Astrocyte (in vitro differentiated cells and primary cell): Measurements from ENCODE around the gene MAP2K7. TPM values are rescaled to one million over a fixed set of nuclear protein-coding genes. Genes with fewer than 3 reads are reported as not detected.

Experiments used
- DNase-seq: peaks from one replicate; pipeline ENCODE4 v3.0.0-alpha.2; 2010; ENCODE audit warnings: low read depth
- FAIRE-seq: peaks from 2 replicates; lab custom pipeline; 2011; peaks lifted over from hg19 to GRCh38; lab: Jason Lieb, UNC
- H2AFZ ChIP-seq: 2 replicates; pipeline ENCODE4 v1.6.0; 2012; ENCODE audit warnings: low read depth, low read length, inconsistent platforms
- H3K27ac ChIP-seq: 2 replicates; pipeline ENCODE4 v1.5.1; 2011; ENCODE audit warnings: low read depth, low read length, inconsistent platforms
- H3K27me3 ChIP-seq: 2 replicates; pipeline ENCODE4 v1.6.0; 2011; ENCODE audit warnings: low read length, inconsistent platforms; ENCODE audit not compliant: insufficient read depth
- H3K36me3 ChIP-seq: 2 replicates; pipeline ENCODE4 v1.5.1; 2011; ENCODE audit warnings: low read length, inconsistent platforms; ENCODE audit not compliant: insufficient read depth
- H3K4me1 ChIP-seq: 2 replicates; pipeline ENCODE4 v1.5.1; 2011; ENCODE audit warnings: low read length, inconsistent platforms; ENCODE audit not compliant: insufficient read depth
- H3K4me2 ChIP-seq: 2 replicates; pipeline ENCODE4 v1.6.0; 2012; ENCODE audit warnings: low read length, inconsistent platforms
- H3K4me3 ChIP-seq: 2 replicates; pipeline ENCODE4 v1.5.1; 2011; ENCODE audit warnings: low read depth, mild to moderate bottlenecking, low read length, inconsistent platforms; ENCODE audit not compliant: insufficient read depth
- H3K79me2 ChIP-seq: 2 replicates; pipeline ENCODE4 v1.6.0; 2012; ENCODE audit warnings: mild to moderate bottlenecking, low read length, inconsistent platforms; ENCODE audit not compliant: insufficient read depth
- H3K9ac ChIP-seq: 2 replicates; pipeline ENCODE4 v1.6.0; 2012; ENCODE audit warnings: mild to moderate bottlenecking, low read length, inconsistent platforms
- H3K9me3 ChIP-seq: 2 replicates; pipeline ENCODE4 v1.5.1; 2012; ENCODE audit warnings: low read depth, mild to moderate bottlenecking, low read length, inconsistent platforms; ENCODE audit not compliant: insufficient read depth
- H4K20me1 ChIP-seq: 2 replicates; pipeline ENCODE4 v1.6.0; 2012; ENCODE audit warnings: low read length, inconsistent platforms; ENCODE audit not compliant: insufficient read depth
- H3K27ac Mint-ChIP-seq: one replicate; pipeline ENCODE4 v1.8.0; 2021; ENCODE audit warnings: mild to moderate bottlenecking, mixed read lengths; ENCODE audit not compliant: unreplicated experiment
- H3K27me3 Mint-ChIP-seq: one replicate; pipeline ENCODE4 v1.8.0; 2021; ENCODE audit warnings: low read depth, mixed read lengths; ENCODE audit not compliant: unreplicated experiment
- H3K36me3 Mint-ChIP-seq: one replicate; pipeline ENCODE4 v1.8.0; 2021; ENCODE audit warnings: low read depth, mixed read lengths; ENCODE audit not compliant: unreplicated experiment
- H3K4me1 Mint-ChIP-seq: one replicate; pipeline ENCODE4 v1.8.0; 2021; ENCODE audit warnings: low read depth, mixed read lengths; ENCODE audit not compliant: unreplicated experiment
- H3K4me3 Mint-ChIP-seq: one replicate; pipeline ENCODE4 v1.8.0; 2021; ENCODE audit warnings: mild to moderate bottlenecking, moderate library complexity, mixed read lengths; ENCODE audit not compliant: unreplicated experiment
- H3K9me3 Mint-ChIP-seq: one replicate; pipeline ENCODE4 v1.8.0; 2021; ENCODE audit warnings: mild to moderate bottlenecking, mixed read lengths; ENCODE audit not compliant: unreplicated experiment
- EZH2 ChIP-seq: IDR thresholded peaks from 2 replicates; pipeline ENCODE4 v1.6.1; 2012; ENCODE audit warnings: mild to moderate bottlenecking, low read length, inconsistent platforms; ENCODE audit not compliant: insufficient read depth
- total RNA-seq: library from RNA; stranded (reverse); gene quantifications from 2 replicates; pipeline ENCODE4 v1.2.1, GENCODE V29; 2021
- TF ChIP-seq, protein P1 (sequence below): IDR thresholded peaks from 2 replicates; pipeline ENCODE4 v1.5.1; 2011; ENCODE audit warnings: low read depth, mild to moderate bottlenecking, inconsistent platforms, low read length, moderate library complexity; ENCODE audit not compliant: insufficient read depth

MAP2K7 gene
- total RNA-seq, 1 donor from 2014 or later: 22.9 TPM

DNA sequence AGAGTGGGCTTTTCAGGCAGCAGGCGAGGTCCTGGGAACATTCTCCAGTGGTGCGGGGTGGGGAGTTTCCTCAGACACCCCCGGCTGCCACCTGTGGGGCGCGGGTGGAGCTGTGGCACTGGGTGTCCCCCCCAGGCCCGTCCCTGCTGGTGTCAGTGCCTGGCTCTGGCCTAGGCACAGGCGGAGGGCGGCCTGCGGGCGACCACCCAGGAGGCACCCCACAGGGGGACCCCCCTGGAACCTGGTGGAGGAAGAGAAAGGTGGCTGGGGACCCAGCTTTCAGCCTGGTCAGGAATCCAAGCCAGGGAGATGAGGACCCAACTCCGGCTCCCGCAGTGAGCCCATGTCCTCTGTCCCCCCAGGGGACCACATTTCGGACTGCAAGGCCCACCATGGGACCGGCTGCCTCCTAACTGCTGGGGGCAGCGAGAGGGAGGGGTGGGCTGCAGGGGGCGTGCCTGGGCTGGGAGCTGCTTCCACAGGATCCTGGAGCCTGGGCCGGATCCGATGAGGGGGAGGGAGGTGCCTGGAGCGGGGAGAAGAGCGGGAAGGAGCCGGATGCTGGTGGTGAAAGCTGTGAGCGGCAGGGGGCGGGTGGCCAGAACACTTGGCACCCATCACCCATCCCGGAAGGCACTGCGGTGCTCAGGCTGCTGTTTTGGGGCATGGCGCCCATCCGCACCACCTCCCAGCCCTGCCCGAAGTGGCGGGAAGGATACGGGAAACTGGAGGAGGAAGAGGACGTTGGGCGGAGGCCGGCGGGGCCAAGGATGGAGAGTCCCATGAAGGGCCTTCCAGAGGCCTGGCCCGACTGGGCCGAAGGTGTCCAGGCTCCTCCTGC is 27.8 kb downstream of the MAP2K7 start:
- no peak for FAIRE-seq
- Histone ChIP-seq H3K36me3 (peaks cover 9% of the 10 kb centered on the region), H4K20me1 (peaks cover 16% of the 10 kb centered on the region), H3K4me1 (peaks cover 28% of the 10 kb centered on the region), H2AFZ (no peak overlapping the region), H3K79me2 (no peaks in the 10 kb centered on the region), H3K4me3 (no peak overlapping the region), H3K9me3 (no peaks in the 10 kb centered on the region), H3K9ac (no peak overlapping the region), H3K27ac (no peak overlapping the region), H3K4me2 (no peak overlapping the region), H3K27me3 (no peaks in the 10 kb centered on the region)
- no peaks in the 10 kb centered on the region for H3K27me3 Mint-ChIP-seq
- H3K4me1 Mint-ChIP-seq: peaks cover 12% of the 10 kb centered on the region
- DNase-seq: no peak
- no peaks in the 10 kb centered on the region for H3K9me3 Mint-ChIP-seq
- H3K36me3 Mint-ChIP-seq: peaks cover 8% of the 10 kb centered on the region
- H3K4me3 Mint-ChIP-seq: no peak overlapping the region
- TF ChIP-seq, protein P1, sequence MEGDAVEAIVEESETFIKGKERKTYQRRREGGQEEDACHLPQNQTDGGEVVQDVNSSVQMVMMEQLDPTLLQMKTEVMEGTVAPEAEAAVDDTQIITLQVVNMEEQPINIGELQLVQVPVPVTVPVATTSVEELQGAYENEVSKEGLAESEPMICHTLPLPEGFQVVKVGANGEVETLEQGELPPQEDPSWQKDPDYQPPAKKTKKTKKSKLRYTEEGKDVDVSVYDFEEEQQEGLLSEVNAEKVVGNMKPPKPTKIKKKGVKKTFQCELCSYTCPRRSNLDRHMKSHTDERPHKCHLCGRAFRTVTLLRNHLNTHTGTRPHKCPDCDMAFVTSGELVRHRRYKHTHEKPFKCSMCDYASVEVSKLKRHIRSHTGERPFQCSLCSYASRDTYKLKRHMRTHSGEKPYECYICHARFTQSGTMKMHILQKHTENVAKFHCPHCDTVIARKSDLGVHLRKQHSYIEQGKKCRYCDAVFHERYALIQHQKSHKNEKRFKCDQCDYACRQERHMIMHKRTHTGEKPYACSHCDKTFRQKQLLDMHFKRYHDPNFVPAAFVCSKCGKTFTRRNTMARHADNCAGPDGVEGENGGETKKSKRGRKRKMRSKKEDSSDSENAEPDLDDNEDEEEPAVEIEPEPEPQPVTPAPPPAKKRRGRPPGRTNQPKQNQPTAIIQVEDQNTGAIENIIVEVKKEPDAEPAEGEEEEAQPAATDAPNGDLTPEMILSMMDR: no peak
- no peak for TF ChIP-seq EZH2
- H3K27ac Mint-ChIP-seq: no peak overlapping the region

- no peak overlapping the region for H3K4me3 Mint-ChIP-seq
- peaks cover 7% of the 10 kb centered on the region for H3K36me3 Mint-ChIP-seq
- no peak for TF ChIP-seq EZH2
- TF ChIP-seq, protein P1: no peak
- no peak overlapping the region for H3K9ac ChIP-seq
- no peaks in the 10 kb centered on the region for H3K9me3 ChIP-seq
- peaks cover 11% of the 10 kb centered on the region for H3K4me1 Mint-ChIP-seq
- H3K4me3 ChIP-seq: no peak overlapping the region
- peaks cover 26% of the 10 kb centered on the region for H3K4me1 ChIP-seq
- H3K79me2 ChIP-seq: no peaks in the 10 kb centered on the region
- no peak for DNase-seq
- no peaks in the 10 kb centered on the region for H3K9me3 Mint-ChIP-seq
- H3K36me3 ChIP-seq: peaks cover 12% of the 10 kb centered on the region
- no peak overlapping the region for H3K4me2 ChIP-seq
- no peak for FAIRE-seq
- no peak overlapping the region for H3K27ac ChIP-seq
- peaks cover 16% of the 10 kb centered on the region for H4K20me1 ChIP-seq
- no peaks in the 10 kb centered on the region for H3K27me3 Mint-ChIP-seq
- no peak overlapping the region for H3K27ac Mint-ChIP-seq
- no peak overlapping the region for H2AFZ ChIP-seq
- H3K27me3 ChIP-seq: no peaks in the 10 kb centered on the region
Observed at GRCh38 chr19:7932276-7932929, 28.7 kb downstream of the MAP2K7 start.

DNA sequence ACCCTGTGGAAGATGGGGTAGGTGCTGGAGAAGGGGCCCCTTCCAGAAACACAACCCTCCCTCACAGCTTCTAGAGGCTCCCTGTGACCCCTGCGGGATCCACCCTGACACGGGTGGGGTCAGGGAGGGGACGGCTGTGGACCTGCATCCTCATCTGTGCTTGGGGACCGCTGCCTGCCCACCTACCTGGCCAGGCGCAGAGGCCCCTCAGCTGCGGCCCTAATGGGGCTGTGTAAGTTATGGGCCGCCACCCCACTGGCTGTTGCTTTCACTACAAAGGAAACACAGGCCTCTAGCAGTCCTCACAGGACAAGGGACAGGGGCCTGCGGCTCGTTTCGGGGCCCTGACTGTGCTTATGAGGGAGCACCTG is 29.2 kb downstream of the MAP2K7 start:
- H3K36me3 Mint-ChIP-seq: peaks cover 8% of the 10 kb centered on the region

More for the DNA sequence above, 29.2 kb downstream of the MAP2K7 start:
- peaks cover 15% of the 10 kb centered on the region for H3K36me3 ChIP-seq
- no peak overlapping the region for H2AFZ ChIP-seq
- H3K4me2 ChIP-seq: no peak overlapping the region
- no peaks in the 10 kb centered on the region for H3K79me2 ChIP-seq
- peaks cover 11% of the 10 kb centered on the region for H3K4me1 Mint-ChIP-seq
- no peaks in the 10 kb centered on the region for H3K9me3 Mint-ChIP-seq
- H3K27ac Mint-ChIP-seq: no peak overlapping the region
- H3K4me3 ChIP-seq: no peak overlapping the region
- peaks cover 16% of the 10 kb centered on the region for H4K20me1 ChIP-seq
- DNase-seq (no peak), FAIRE-seq (no peak)
- peaks cover 22% of the 10 kb centered on the region for H3K4me1 ChIP-seq
- H3K4me3 Mint-ChIP-seq: no peak overlapping the region
- H3K9ac ChIP-seq: no peak overlapping the region
- H3K27me3 Mint-ChIP-seq: no peaks in the 10 kb centered on the region
- no peaks in the 10 kb centered on the region for H3K9me3 ChIP-seq
- no peaks in the 10 kb centered on the region for H3K27me3 ChIP-seq
- no peak overlapping the region for H3K27ac ChIP-seq
- no peak for TF ChIP-seq EZH2
- TF ChIP-seq, protein P1: no peak
